ENCODE results near the gene AFP. TPM values are rescaled to one million over a fixed set of nuclear protein-coding genes. Genes with fewer than 3 reads are reported as not detected.

AFP gene
- polyA plus RNA-seq, 1 donor (not counting 4 experiments of a cell fraction or from before 2014, with no cell fraction given), result 1.8 TPM

GRCh38 chr4:73485596-73485995 is 49.6 kb downstream of the AFP start:
- Histone ChIP-seq H3K4me3 (ENCODE audit: control insufficient read depth in 2 of 3, extremely low read depth in 1 of 3, insufficient read depth in 2 of 3, low read depth in 1 of 3, low read length in 3 of 3) (no peak overlapping the region), H3K4me1 (ENCODE audit: control insufficient read depth, extremely low read depth, insufficient read depth, low read length) (no peaks in the 10 kb centered on the region), H3K79me2 (ENCODE audit: control insufficient read depth, insufficient read depth, low read length) (no peaks in the 10 kb centered on the region), H3K27me3 (ENCODE audit: control insufficient read depth, extremely low read depth, insufficient read depth, low read length) (peaks cover 3% of the 10 kb centered on the region), H2AFZ (ENCODE audit: control insufficient read depth, low read length) (no peak overlapping the region), H3K27ac (ENCODE audit: control insufficient read depth, insufficient read depth, low read length) (no peak overlapping the region), H4K20me1 (ENCODE audit: control insufficient read depth, extremely low read depth, insufficient read depth, low read length) (no peaks in the 10 kb centered on the region), H3K9me3 (ENCODE audit: control insufficient read depth, low read depth, low read length) (no peaks in the 10 kb centered on the region), H3K9me1 (ENCODE audit: control insufficient read depth, extremely low read depth, insufficient read depth, low read length) (no peaks in the 10 kb centered on the region), H3K9ac (ENCODE audit: control insufficient read depth, extremely low read depth, insufficient read depth, low read length) (no peak overlapping the region), H3K4me2 (ENCODE audit: control insufficient read depth, extremely low read depth, insufficient read depth, low read depth, low read length) (no peak overlapping the region), H3K36me3 (ENCODE audit: control insufficient read depth in 2 of 2, extremely low read depth in 1 of 2, insufficient read depth in 2 of 2, low read length in 2 of 2) (no peaks in the 10 kb centered on the region)
- TF ChIP-seq CTCF (optimal IDR thresholded peaks at IDR 0.05 in 1 of 3, IDR thresholded peaks at IDR 0.05 in 1 of 3, conservative IDR thresholded peaks at IDR 0.05 in 1 of 3; ENCODE audit: extremely low read depth in 1 of 3, insufficient read depth in 2 of 3, low read length in 3 of 3) (no peak), EZH2 (IDR thresholded peaks at IDR 0.05; ENCODE audit: low read length) (no peak)
- DNase-seq (ENCODE audit: low read depth, low spot score) (no peak), FAIRE-seq (no peak)
- dilution Hi-C loops (cut with MboI; ENCODE audit: extremely low pct_ligation_motif_present, low sequenced_read_pairs), result no loop called here

DNA sequence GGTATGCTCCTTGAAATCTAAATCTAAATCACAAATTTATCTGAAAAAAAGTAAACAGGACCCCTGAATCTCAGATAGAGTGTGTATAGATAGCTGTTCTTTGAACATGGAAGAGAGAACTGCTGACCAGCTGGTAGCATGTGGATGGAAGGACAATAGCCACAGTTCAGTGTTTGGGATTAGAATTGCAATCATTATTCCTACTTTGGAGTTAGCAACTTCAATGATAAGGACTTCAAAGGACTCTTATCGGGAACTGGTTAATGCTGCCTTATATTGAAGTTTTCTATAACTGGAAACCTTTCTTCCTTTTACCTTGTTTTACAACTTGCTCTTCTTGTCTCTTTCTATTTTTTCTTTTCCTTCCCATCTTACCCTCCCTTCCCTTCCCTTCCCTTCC is 50.5 kb downstream of the AFP start:
- dilution Hi-C loops (cut with MboI; ENCODE audit: extremely low pct_ligation_motif_present, low sequenced_read_pairs), result no loop called here
- DNase-seq (ENCODE audit: low read depth, low spot score) (no peak), FAIRE-seq (no peak)
- TF ChIP-seq EZH2 (IDR thresholded peaks at IDR 0.05; ENCODE audit: low read length) (no peak), CTCF (optimal IDR thresholded peaks at IDR 0.05 in 1 of 3, IDR thresholded peaks at IDR 0.05 in 1 of 3, conservative IDR thresholded peaks at IDR 0.05 in 1 of 3; ENCODE audit: extremely low read depth in 1 of 3, insufficient read depth in 2 of 3, low read length in 3 of 3) (no peak)
- Histone ChIP-seq H2AFZ (ENCODE audit: control insufficient read depth, low read length) (no peak overlapping the region), H3K9me3 (ENCODE audit: control insufficient read depth, low read depth, low read length) (no peaks in the 10 kb centered on the region), H3K27ac (ENCODE audit: control insufficient read depth, insufficient read depth, low read length) (no peak overlapping the region), H3K4me3 (ENCODE audit: control insufficient read depth in 2 of 3, extremely low read depth in 1 of 3, insufficient read depth in 2 of 3, low read depth in 1 of 3, low read length in 3 of 3) (no peak overlapping the region), H3K79me2 (ENCODE audit: control insufficient read depth, insufficient read depth, low read length) (no peaks in the 10 kb centered on the region), H3K9ac (ENCODE audit: control insufficient read depth, extremely low read depth, insufficient read depth, low read length) (no peak overlapping the region), H3K27me3 (ENCODE audit: control insufficient read depth, extremely low read depth, insufficient read depth, low read length) (peaks cover 3% of the 10 kb centered on the region), H3K4me2 (ENCODE audit: control insufficient read depth, extremely low read depth, insufficient read depth, low read depth, low read length) (no peak overlapping the region), H3K4me1 (ENCODE audit: control insufficient read depth, extremely low read depth, insufficient read depth, low read length) (no peaks in the 10 kb centered on the region), H3K36me3 (ENCODE audit: control insufficient read depth in 2 of 2, extremely low read depth in 1 of 2, insufficient read depth in 2 of 2, low read length in 2 of 2) (no peaks in the 10 kb centered on the region), H3K9me1 (ENCODE audit: control insufficient read depth, extremely low read depth, insufficient read depth, low read length) (no peaks in the 10 kb centered on the region), H4K20me1 (ENCODE audit: control insufficient read depth, extremely low read depth, insufficient read depth, low read length) (no peaks in the 10 kb centered on the region)

Measured in keratinocyte (primary cell).